SK-N-SH treated with all-trans-retinoic acid at 6 μM for 48 hours (cell line): ENCODE results near the gene TMPRSS6.

Experiments used
- ATAC-seq: fragments of 200-7000 bp; cut with Tn5 transposase; 3 replicates; pipeline ENCODE4 v1.9.1; 2020; ENCODE audit warnings: mild to moderate bottlenecking, moderate library complexity
- ARNTL ChIP-seq: fragments of 450-650 bp; formaldehyde crosslinking; IDR thresholded peaks from 2 replicates; pipeline ENCODE4 v1.5.0; 2020; ENCODE audit warnings: low read depth, mild to moderate bottlenecking, moderate library complexity, borderline replicate concordance
- BACH2 ChIP-seq: fragments of 250-450 bp; sonication (Bioruptor Pico); IDR thresholded peaks from 2 replicates; pipeline ENCODE4 v1.9.0; 2021; ENCODE audit warnings: mild to moderate bottlenecking, borderline replicate concordance
- CSDC2 ChIP-seq: fragments of 250-450 bp; sonication (Bioruptor Pico); IDR thresholded peaks from 2 replicates; pipeline ENCODE4 v1.5.0; 2020; ENCODE audit warnings: mild to moderate bottlenecking, moderate library complexity
- ESRRG ChIP-seq: fragments of 250-450 bp; sonication (Bioruptor Pico); IDR thresholded peaks from 2 replicates; pipeline ENCODE4 v1.6.1; 2021; ENCODE audit warnings: mild to moderate bottlenecking
- GLIS3 ChIP-seq: fragments of 250-450 bp; sonication (Bioruptor Pico); IDR thresholded peaks from 2 replicates; pipeline ENCODE4 v1.5.0; 2020; ENCODE audit warnings: mild to moderate bottlenecking, moderate library complexity
- ISL1 ChIP-seq: fragments of 250-450 bp; sonication (Bioruptor Pico); IDR thresholded peaks from 2 replicates; pipeline ENCODE4 v2.1.2; 2022; ENCODE audit warnings: mild to moderate bottlenecking, moderate library complexity
- OSR1 ChIP-seq: fragments of 250-450 bp; sonication (Bioruptor Pico); IDR thresholded peaks from 2 replicates; pipeline ENCODE4 v1.8.0; 2022; ENCODE audit warnings: moderate library complexity, mild to moderate bottlenecking, inconsistent platforms
- PPARA ChIP-seq: fragments of 250-450 bp; sonication (Bioruptor Pico); IDR thresholded peaks from 2 replicates; pipeline ENCODE4 v1.5.0; 2020; ENCODE audit warnings: mild to moderate bottlenecking, borderline replicate concordance
- RARB ChIP-seq: fragments of 250-450 bp; sonication (Bioruptor Pico); IDR thresholded peaks from 2 replicates; pipeline ENCODE4 v1.8.0; 2021; ENCODE audit warnings: mild to moderate bottlenecking, moderate library complexity
- SNAI2 ChIP-seq: fragments of 250-450 bp; sonication (Bioruptor Pico); IDR thresholded peaks from 2 replicates; pipeline ENCODE4 v1.5.0; 2020; ENCODE audit warnings: mild to moderate bottlenecking, moderate library complexity
- TCF4 ChIP-seq: fragments of 250-450 bp; sonication (Bioruptor Pico); IDR thresholded peaks from 2 replicates; pipeline ENCODE4 v1.8.0; 2021; ENCODE audit warnings: mild to moderate bottlenecking, moderate library complexity, borderline replicate concordance
- TSHZ2 ChIP-seq: fragments of 250-450 bp; sonication (Bioruptor Pico); IDR thresholded peaks from 2 replicates; pipeline ENCODE4 v1.5.0; 2020; ENCODE audit warnings: mild to moderate bottlenecking, moderate library complexity
- ZFP3 ChIP-seq: fragments of 250-450 bp; sonication (Bioruptor Pico); IDR thresholded peaks from 2 replicates; pipeline ENCODE4 v1.5.0; 2020; ENCODE audit warnings: mild to moderate bottlenecking, moderate library complexity
- ZFP30 ChIP-seq: fragments of 450-650 bp; formaldehyde crosslinking; IDR thresholded peaks from 2 replicates; pipeline ENCODE4 v1.5.0; 2022; ENCODE audit warnings: mild to moderate bottlenecking, moderate library complexity
- ZNF565 ChIP-seq: fragments of 450-650 bp; formaldehyde crosslinking; conservative IDR thresholded peaks from 2 replicates; pipeline ENCODE4 v1.5.0; 2020; ENCODE audit warnings: low read depth, mild to moderate bottlenecking, moderate library complexity
- ZNF8 ChIP-seq: fragments of 450-650 bp; formaldehyde crosslinking; IDR thresholded peaks from 2 replicates; pipeline ENCODE4 v1.5.0; 2020; ENCODE audit warnings: mild to moderate bottlenecking, moderate library complexity
- TF ChIP-seq, protein P1 (sequence below): fragments of 250-450 bp; sonication (Bioruptor Pico); IDR thresholded peaks from 2 replicates; pipeline ENCODE4 v1.8.0; 2020; ENCODE audit warnings: mild to moderate bottlenecking, moderate library complexity, borderline replicate concordance
- TF ChIP-seq, protein P2 (sequence below): fragments of 250-450 bp; sonication (Bioruptor Pico); IDR thresholded peaks from 2 replicates; pipeline ENCODE4 v1.5.1; 2021; ENCODE audit warnings: mild to moderate bottlenecking, moderate library complexity
- TF ChIP-seq, protein P3 (sequence below): fragments of 250-450 bp; sonication (Bioruptor Pico); IDR thresholded peaks from 2 replicates; pipeline ENCODE4 v1.5.1; 2020; ENCODE audit warnings: low read depth, mild to moderate bottlenecking, moderate library complexity

The TMPRSS6 gene

DNA sequence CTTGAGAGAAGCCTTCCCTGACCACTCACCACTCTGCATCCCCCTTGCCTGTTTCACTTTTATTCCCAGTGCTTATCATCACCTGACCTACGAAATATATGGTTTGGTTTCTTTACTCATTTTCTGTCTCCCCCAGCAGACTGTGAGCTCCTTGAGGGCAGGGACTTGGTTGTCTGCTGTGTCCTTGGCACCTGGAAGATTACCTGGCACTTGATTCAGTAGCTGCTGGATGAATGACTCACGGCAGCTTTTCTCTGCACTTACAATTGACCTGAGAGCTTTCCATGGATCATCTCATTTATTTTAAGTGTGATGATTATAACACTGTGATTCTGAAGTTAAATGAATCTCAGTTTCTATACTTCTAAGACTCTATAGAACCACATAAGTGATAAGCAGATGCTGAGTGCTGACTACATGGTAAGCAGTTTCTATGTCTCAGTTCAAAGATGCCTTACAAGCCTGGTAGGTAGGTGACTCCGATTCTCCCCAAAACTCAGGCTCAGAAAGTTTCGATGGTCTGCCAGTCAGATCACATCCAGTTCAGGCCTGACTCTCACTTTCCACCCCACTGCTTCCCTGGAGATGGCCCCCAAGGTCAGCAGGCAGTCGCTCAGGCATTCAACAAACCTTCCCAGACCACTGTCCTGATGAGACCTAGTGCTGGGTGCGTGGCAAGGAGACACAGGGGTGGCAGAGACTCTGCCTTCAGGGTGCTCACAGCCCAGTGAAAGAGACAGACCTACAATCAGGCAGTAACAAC, 28.6 kb upstream of the TMPRSS6 start (continued):
- TF ChIP-seq, protein P1, sequence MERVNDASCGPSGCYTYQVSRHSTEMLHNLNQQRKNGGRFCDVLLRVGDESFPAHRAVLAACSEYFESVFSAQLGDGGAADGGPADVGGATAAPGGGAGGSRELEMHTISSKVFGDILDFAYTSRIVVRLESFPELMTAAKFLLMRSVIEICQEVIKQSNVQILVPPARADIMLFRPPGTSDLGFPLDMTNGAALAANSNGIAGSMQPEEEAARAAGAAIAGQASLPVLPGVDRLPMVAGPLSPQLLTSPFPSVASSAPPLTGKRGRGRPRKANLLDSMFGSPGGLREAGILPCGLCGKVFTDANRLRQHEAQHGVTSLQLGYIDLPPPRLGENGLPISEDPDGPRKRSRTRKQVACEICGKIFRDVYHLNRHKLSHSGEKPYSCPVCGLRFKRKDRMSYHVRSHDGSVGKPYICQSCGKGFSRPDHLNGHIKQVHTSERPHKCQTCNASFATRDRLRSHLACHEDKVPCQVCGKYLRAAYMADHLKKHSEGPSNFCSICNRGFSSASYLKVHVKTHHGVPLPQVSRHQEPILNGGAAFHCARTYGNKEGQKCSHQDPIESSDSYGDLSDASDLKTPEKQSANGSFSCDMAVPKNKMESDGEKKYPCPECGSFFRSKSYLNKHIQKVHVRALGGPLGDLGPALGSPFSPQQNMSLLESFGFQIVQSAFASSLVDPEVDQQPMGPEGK (CRISPR knock-in tag) = no peak
- TF ChIP-seq OSR1 (CRISPR knock-in tag) (no peak), ESRRG (CRISPR knock-in tag) (no peak), PPARA (CRISPR knock-in tag) (no peak), ZFP3 (CRISPR knock-in tag) (no peak)

DNA sequence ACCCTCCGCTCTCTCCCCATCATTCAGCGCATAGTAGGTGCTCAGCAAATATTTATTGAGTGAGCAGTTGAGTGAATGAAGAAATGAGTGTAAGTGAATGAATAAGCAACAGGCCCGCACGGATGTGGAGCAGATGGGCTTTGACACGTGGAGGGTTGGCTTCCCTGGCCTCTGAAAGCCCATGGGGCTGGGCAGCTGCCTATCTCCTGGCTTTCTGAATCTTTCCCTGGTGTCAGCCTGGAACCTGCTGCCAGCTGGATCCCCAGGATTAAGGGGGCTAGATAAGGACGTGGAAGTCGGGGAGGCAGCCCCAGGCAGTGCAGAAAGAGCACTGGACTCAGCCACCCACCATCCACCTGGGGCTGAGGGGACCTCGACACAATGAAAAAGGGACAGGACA, 27.6 kb upstream of the TMPRSS6 start:
- TF ChIP-seq GLIS3 (CRISPR knock-in tag) (no peak), PPARA (CRISPR knock-in tag) (no peak), TCF4 (CRISPR knock-in tag) (no peak), TSHZ2 (CRISPR knock-in tag) (no peak), ZNF8 (no peak)
- TF ChIP-seq, protein P2, sequence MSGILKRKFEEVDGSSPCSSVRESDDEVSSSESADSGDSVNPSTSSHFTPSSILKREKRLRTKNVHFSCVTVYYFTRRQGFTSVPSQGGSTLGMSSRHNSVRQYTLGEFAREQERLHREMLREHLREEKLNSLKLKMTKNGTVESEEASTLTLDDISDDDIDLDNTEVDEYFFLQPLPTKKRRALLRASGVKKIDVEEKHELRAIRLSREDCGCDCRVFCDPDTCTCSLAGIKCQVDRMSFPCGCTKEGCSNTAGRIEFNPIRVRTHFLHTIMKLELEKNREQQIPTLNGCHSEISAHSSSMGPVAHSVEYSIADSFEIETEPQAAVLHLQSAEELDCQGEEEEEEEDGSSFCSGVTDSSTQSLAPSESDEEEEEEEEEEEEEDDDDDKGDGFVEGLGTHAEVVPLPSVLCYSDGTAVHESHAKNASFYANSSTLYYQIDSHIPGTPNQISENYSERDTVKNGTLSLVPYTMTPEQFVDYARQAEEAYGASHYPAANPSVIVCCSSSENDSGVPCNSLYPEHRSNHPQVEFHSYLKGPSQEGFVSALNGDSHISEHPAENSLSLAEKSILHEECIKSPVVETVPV (CRISPR knock-in tag) = no peak
- ATAC-seq = no peak

DNA sequence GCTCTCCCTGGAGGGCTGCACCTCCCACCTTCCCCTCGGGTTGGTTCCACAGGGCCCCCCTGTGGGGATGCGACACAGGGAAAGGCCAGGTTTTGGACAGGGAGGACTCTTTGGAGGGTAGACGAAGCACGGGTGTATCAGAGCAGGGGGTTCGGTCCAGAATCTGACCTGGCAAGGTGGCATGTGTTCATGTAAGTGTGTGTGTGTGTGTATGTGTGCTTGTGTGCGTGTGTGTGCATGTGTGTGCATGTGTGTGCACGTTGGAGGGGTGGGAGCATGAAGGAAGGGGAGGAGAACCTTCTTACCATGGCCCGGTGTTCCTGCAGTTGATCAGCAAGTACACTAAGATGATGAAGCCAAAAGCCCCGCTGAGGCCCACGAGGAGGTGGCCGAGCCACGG, 25.5 kb upstream of the TMPRSS6 start:
- ATAC-seq = no peak
- no peak for TF ChIP-seq SNAI2 (CRISPR knock-in tag)
- no peak for TF ChIP-seq ZFP30 (CRISPR knock-in tag)
- no peak for TF ChIP-seq ISL1 (CRISPR knock-in tag)
- TF ChIP-seq, all 23 proteins: peak for 0

- no peak for TF ChIP-seq GLIS3 (CRISPR knock-in tag)
- TF ChIP-seq OSR1 (CRISPR knock-in tag) = no peak
- TF ChIP-seq BACH2 (CRISPR knock-in tag) = no peak
- TF ChIP-seq TSHZ2 (CRISPR knock-in tag) = no peak
- ATAC-seq = no peak
Measured at GRCh38 chr22:37133304-37134018, 23.9 kb upstream of the TMPRSS6 start.

DNA sequence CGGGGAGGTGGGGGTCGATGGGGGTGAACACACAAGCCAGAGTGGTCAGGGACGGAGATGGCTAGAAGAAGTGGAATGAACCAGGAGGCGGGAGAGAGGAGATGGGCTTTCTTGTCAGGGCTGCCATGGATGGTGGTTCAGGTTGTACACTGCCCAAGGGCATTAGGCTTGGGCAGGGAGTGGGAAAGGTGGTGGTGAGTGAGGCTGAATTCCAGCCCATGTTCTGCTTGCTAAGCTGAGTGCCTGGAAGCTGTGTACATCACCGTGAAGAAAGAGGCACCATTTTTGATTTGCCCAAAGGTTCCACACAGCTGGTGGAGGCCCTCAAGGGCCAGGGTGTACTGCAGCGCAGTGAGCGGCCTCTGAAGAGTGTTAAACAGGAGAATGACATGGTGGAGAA, 23.3 kb upstream of the TMPRSS6 start:
- ATAC-seq = no peak

More for the DNA sequence above, 23.3 kb upstream of the TMPRSS6 start:
- TF ChIP-seq TCF4 (CRISPR knock-in tag) = no peak
- TF ChIP-seq CSDC2 (CRISPR knock-in tag) = no peak
- no peak for TF ChIP-seq ZNF8
- TF ChIP-seq SNAI2 (CRISPR knock-in tag) = no peak
- no peak for TF ChIP-seq BACH2 (CRISPR knock-in tag)
- TF ChIP-seq, protein P3, sequence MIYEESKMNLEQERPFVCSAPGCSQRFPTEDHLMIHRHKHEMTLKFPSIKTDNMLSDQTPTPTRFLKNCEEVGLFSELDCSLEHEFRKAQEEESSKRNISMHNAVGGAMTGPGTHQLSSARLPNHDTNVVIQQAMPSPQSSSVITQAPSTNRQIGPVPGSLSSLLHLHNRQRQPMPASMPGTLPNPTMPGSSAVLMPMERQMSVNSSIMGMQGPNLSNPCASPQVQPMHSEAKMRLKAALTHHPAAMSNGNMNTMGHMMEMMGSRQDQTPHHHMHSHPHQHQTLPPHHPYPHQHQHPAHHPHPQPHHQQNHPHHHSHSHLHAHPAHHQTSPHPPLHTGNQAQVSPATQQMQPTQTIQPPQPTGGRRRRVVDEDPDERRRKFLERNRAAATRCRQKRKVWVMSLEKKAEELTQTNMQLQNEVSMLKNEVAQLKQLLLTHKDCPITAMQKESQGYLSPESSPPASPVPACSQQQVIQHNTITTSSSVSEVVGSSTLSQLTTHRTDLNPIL (CRISPR knock-in tag) = no peak
- TF ChIP-seq, protein P2 (CRISPR knock-in tag) = no peak
- no peak for TF ChIP-seq ZNF565 (CRISPR knock-in tag)
- no peak for TF ChIP-seq ARNTL (CRISPR knock-in tag)
- TF ChIP-seq RARB = no peak
- TF ChIP-seq, all 23 proteins: peak for 0
